Hematopoietic multipotent progenitor cell treated with erythropoietin and hydrocortisone succinate and interleukin-3 and kit ligand, for 15 days (in vitro differentiated cells): ENCODE measurements around the gene EEF1A2.

ENCODE experiments used
- DNase-seq: peaks from one replicate; pipeline ENCODE4 v3.0.0-alpha.2; 2015; ENCODE audit warnings: low spot score

The EEF1A2 gene

GRCh38 chr20:63536997-63537524, 38.2 kb upstream of the EEF1A2 start, which contains the start of gene PTK6:
TSS of gene PTK6 (minus strand) at chr20:63537376. CDS start at chr20:63537314, 62 bp downstream.
- peak; percentile 9 for DNase-seq

DNA sequence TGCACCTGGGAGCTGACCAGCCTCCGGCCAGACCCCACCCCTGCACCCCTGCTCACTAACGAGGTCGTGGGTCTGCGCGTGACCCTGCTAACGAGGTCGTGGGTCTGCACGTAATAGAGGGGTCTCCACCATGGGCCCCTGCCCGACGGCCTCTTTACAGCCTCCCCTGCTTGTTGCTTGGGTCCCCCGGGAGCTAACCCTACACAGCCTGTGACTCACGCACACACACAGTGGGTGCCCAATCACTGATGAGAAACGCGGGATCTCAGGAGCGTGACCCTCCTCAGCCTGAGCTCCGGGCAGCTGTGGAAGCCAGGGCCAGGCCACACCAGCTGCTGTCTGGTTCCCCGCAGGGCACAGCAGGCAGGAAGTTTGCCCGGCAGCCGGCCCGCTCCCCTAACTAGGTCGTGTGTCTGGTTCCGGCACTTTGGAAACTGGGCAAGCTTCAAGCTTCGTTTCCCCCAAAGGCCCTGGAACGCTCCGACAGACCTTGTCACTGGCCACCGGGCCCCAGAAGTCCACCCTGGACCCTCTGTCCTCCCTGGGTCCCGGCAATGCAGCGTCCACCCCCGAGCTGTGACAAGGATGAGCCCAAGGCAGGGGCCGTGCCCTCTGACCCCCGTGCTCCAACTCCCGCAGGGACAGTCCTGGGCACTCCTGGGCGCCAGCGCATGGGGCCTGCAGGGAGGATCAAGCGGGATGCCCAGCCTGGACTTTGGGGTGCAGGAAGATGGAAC, 37.5 kb upstream of the EEF1A2 start:
- no peak for DNase-seq

DNA sequence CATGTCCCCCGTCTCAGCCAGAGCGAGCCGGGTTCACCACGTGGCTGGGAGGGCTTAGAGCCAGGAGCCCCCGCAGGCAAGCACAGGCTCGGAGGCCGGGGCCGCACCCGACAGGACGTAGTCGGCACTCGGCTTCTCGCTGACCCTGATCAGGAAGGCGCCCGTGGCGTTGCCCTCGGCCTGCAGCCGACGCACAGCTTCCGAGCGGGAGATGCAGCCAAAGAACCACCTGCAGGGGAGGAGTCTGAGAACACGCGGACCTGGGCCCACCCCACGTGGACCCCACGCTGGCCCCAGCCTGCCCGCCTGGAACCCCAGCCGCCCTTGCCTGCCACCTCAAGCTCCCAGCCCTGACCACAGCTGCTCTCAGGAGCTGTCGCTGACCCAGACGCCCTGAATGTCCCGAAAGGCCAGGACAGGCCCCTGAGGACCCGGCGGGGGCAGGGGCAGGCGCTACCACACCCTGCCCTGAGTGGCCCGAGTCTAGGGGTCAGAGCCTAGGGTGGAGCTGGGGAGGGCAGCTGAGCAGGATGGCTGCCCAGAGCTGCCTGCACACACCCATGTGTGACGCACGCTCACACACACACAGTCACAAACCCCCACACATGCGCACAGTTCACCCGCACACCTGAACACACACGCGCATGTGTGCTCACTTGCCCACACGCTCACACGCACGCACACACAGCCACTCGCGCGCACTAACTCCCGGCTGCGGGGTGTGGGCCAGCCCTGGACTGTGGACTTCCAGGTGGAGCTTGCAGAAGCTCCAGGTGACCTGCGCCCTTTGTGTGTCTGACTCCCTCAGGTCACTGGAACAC, 36.2 kb upstream of the EEF1A2 start:
- no peak for DNase-seq

DNA sequence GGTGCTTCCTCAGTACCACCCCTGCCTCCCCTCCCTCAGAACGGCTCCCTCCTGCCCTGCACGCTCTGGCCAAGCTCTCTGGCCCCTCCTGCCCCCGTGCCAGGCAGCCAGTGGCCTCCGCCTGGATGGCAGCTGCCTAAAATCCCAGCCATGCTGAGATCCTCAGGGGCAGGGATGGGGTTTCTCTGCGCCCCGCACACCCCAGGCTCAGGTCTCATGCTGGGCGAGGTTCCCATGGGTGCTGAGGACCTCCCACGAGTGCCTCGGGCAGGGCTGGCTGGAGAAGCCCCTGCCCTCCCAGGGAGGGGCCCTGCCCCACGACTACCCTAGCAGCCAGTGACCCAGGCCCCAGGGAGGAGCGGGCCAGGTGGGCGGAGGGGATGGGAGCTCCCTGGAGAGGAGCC, 35.5 kb upstream of the EEF1A2 start:
- DNase-seq: no peak

- DNase-seq: no peak
Observed at GRCh38 chr20:63533871-63534393, 35.0 kb upstream of the EEF1A2 start.

- DNase-seq: no peak
Observed at GRCh38 chr20:63533388-63533787, 34.5 kb upstream of the EEF1A2 start.

GRCh38 chr20:63532449-63532971, 33.6 kb upstream of the EEF1A2 start:
- no peak for DNase-seq

GRCh38 chr20:63531686-63532448, 33.0 kb upstream of the EEF1A2 start:
- no peak for DNase-seq

DNA sequence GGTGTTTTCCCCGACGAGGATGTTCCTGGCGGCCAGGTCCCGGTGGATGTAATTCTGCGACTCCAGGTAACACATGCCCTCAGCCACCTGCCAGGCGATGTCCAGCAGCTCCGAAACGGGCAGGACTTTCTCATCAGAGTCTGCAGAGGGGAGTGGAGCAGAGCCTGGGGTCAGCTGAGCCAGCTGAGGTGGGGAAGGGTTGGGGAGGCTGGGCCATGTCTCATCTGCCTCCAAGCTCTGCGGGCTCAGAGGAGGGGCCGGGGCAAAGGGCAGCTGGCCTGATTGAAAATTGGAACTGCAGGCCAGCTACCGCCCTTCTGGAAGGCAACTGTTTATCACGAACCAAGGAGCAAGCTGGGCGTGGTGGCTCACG, 31.9 kb upstream of the EEF1A2 start:
- DNase-seq: no peak

DNA sequence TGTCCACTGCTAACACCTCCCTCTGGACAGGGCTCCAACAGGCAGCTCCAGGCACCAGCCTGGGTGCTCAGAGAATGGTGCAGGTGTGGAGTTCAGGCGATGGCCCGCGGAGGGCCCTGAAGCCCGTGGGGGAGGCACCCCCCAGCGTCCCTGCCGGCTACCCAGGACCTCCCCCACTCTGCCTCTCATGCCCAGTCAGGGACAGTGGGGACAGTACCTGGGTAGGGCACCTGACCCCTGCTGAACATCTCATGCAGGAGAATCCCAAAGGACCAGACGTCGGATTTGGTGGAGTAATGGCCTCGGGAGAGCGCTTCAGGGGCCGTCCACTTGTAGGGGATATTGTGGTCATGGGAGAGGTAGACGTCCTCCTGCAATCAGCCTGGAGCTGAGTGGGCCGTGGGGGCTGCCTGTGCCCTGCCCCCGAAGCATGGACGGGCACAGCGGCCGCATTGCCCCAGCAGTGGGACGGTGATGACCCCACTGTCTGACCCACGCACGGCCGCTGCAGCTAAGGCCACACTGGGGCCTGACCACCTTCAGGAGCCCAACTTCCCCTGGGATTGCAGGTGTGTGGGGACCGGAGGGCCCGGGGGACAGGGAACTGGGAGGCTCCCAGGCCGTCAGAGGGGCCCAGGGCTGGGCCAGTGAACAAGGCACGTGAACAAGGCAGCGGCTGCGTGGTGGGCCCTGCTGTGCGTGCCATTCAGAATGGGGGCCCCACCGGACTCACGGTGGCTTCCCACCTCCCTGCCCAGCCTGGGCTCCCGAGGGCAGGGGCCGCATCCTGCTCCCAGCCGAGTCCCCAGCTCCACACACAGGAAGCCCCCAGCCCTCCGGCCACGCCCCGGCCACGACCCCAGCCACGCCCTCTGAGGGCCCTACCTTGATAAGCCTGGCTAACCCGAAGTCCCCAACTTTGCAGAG, 31.2 kb upstream of the EEF1A2 start:
- no peak for DNase-seq

DNA sequence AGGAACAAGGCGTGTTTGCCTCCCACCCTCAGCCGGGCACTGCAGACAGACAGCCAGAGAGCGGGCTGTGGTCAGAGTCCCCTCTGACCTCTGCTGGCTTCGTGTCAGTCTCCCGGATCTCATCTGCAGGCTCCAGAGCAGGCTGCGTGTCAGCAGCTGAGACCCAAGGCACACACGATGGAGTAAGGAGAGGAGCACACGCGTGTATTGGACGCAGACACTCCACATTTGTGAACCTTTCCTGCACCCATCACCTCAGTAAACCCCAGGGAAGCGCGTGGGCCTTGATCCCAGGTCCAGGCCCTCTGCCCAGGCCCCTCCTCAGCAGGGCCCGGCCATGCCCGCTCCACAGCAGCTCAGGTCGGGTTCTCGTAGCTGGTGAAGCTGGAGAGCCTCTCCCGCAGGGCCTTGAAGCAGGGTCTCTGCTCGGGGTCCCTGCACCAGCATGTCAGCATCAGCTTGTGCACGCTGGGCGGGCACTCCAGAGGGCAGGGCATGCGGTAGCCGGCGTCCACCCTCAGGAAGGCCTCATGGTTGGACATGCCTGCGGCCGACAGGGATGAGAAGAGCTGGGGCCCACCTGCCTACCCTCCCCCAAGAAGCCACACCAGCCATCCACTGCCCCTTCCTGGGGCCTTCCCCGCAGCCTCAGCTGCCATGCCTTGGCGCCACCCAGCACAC, 30.4 kb upstream of the EEF1A2 start:
- no peak for DNase-seq

GRCh38 chr20:63527184-63527583, 28.3 kb upstream of the EEF1A2 start:
- no peak for DNase-seq

DNA sequence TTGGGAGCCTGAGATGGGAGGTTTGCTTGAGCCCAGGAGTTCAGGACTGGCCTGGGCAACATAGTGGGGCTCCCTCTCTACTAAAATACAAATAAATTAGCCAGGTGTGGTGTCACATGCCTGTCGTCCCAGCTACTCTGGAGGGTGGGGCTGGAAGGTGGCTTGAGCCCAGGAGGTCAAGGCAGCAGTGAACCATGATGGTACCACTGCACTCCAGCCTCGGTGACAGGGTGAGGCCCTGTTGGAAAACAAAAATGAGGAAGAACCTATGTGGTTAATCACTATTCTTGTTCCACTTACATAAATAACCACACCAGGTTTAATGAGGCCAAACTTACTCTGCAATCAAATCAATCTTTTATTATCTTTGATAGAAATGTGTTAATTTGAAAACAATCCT, 27.1 kb upstream of the EEF1A2 start:
- DNase-seq: no peak

DNA sequence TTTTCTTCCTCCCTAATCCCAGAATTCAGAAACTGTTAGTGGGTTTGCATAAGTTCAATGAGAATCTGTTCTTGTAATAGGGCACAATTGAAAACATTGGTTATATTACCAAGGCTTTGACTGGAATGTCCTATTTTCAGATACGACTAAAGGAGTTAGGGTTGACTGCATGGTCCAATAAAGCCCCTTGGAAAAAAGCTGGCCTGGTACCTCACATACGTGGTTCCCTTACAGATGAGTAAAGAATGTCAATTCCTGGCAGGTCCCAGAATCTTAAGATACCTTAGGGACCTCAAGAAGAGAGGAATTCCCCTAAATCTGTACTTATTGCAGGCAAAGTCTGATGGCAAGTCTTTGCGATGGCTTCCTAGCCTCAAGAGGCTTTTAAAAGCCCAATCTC, 26.3 kb upstream of the EEF1A2 start:
- DNase-seq: no peak

- no peak for DNase-seq
Observed at GRCh38 chr20:63522981-63523611, 24.2 kb upstream of the EEF1A2 start.

- no peak for DNase-seq
Observed at GRCh38 chr20:63522091-63522868, 23.4 kb upstream of the EEF1A2 start.

DNA sequence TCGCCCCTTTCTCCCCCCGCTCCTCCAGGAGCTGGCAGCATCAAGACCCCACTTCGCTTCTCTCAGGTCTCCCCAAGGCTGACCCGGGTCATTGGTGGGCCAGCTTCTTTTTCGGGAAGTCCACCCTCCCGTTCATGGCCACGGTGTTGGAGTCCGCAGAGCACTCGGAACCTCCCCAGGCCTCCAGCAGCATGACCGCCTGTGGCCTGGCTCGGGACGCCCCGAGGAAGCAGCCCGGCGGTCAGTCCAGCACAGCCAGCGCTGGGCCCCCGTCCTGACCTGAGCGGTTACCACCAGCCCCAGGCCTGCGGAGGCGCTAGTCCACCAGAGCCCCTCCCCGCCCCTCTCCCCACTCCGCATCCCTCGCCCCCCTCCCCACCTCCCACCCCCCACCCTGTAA, 22.7 kb upstream of the EEF1A2 start:
- DNase-seq: no peak

GRCh38 chr20:63520934-63521601, 22.2 kb upstream of the EEF1A2 start:
- peak; percentile 62 for DNase-seq
